ENCODE data around the gene CDK8. TPM values are rescaled to one million over a fixed set of nuclear protein-coding genes. Genes with fewer than 3 reads are reported as not detected.

CDK8 gene
- total and polyA plus RNA-seq, 2 experiments from 2014 or later, result 13.6 to 24.0 TPM

DNA sequence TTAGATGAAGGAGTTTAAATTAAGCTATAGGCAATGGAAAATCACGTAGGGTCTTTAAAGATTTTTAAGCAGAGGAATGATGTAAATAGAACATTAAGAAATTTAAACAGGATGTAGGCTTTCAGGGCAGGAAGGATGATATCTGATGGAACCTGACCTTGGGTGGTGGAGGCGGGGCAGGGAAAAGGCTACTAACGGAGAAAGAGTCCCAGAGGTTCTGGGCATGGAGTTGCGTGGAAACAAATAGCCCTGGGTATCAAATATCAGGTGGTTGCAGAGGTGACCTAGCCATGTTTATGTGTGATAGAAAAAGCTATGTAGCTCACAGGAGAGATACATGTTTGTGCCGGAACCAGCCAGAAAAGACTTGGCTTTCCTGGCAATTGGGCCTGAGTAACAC lies 7.8 kb upstream of the CDK8 start (continued):
- TF ChIP-seq NANOG (IDR thresholded peaks at IDR 0.05; ENCODE audit: borderline replicate concordance) (no peak), EZH2phosphoT487 (IDR thresholded peaks at IDR 0.05; ENCODE audit: unreplicated experiment) (no peak), ZNF331 (CRISPR knock-in tag; IDR thresholded peaks at IDR 0.05; ENCODE audit: low read depth) (no peak), CREB1 (CRISPR knock-in tag; IDR thresholded peaks at IDR 0.05; ENCODE audit: low read depth) (no peak), EZH2 (IDR thresholded peaks at IDR 0.05; ENCODE audit: low read depth, unreplicated experiment) (no peak)
- TF ChIP-seq, protein P1, sequence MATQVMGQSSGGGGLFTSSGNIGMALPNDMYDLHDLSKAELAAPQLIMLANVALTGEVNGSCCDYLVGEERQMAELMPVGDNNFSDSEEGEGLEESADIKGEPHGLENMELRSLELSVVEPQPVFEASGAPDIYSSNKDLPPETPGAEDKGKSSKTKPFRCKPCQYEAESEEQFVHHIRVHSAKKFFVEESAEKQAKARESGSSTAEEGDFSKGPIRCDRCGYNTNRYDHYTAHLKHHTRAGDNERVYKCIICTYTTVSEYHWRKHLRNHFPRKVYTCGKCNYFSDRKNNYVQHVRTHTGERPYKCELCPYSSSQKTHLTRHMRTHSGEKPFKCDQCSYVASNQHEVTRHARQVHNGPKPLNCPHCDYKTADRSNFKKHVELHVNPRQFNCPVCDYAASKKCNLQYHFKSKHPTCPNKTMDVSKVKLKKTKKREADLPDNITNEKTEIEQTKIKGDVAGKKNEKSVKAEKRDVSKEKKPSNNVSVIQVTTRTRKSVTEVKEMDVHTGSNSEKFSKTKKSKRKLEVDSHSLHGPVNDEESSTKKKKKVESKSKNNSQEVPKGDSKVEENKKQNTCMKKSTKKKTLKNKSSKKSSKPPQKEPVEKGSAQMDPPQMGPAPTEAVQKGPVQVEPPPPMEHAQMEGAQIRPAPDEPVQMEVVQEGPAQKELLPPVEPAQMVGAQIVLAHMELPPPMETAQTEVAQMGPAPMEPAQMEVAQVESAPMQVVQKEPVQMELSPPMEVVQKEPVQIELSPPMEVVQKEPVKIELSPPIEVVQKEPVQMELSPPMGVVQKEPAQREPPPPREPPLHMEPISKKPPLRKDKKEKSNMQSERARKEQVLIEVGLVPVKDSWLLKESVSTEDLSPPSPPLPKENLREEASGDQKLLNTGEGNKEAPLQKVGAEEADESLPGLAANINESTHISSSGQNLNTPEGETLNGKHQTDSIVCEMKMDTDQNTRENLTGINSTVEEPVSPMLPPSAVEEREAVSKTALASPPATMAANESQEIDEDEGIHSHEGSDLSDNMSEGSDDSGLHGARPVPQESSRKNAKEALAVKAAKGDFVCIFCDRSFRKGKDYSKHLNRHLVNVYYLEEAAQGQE (IDR thresholded peaks at IDR 0.05; ENCODE audit: unreplicated experiment), result no peak
- TF ChIP-seq, protein P2, sequence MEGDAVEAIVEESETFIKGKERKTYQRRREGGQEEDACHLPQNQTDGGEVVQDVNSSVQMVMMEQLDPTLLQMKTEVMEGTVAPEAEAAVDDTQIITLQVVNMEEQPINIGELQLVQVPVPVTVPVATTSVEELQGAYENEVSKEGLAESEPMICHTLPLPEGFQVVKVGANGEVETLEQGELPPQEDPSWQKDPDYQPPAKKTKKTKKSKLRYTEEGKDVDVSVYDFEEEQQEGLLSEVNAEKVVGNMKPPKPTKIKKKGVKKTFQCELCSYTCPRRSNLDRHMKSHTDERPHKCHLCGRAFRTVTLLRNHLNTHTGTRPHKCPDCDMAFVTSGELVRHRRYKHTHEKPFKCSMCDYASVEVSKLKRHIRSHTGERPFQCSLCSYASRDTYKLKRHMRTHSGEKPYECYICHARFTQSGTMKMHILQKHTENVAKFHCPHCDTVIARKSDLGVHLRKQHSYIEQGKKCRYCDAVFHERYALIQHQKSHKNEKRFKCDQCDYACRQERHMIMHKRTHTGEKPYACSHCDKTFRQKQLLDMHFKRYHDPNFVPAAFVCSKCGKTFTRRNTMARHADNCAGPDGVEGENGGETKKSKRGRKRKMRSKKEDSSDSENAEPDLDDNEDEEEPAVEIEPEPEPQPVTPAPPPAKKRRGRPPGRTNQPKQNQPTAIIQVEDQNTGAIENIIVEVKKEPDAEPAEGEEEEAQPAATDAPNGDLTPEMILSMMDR (conservative IDR thresholded peaks at IDR 0.05; ENCODE audit: low read depth in 2 of 2), result no peak

DNA sequence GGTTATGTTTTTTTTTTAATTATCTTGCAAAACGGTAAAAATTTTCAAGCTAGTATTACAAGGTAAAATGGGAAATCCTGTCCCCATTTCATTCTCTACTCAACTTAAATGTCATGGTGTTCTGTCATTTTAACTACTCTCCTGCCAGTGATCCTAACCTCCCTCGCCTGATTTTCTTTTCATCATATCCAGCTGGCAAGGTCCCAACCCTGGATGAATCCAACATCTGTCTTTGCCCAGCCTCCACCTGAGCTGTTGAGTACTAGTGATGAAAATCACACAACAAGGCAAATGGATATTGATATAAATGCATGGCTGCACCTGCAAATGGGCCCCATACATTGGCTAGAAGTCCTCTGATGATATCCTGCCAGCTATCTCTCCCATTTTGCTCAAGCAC lies 6.9 kb upstream of the CDK8 start:
- DNase-seq (ENCODE audit: low spot score) (no peak), ATAC-seq (no peak)
- no peak overlapping the region for H3K4me2 ChIP-seq
- peaks cover 9% of the 10 kb centered on the region; the same call in 1 of the 3 replicates for H3K9me3 Mint-ChIP-seq
- H3K36me3 ChIP-seq (ENCODE audit: insufficient read depth), result no peaks in the 10 kb centered on the region
- no peaks in the 10 kb centered on the region for H3K27me3 ChIP-seq (ENCODE audit: insufficient read depth)
- no peak overlapping the region for H3K27ac ChIP-seq (ENCODE audit: low read depth)
- no peak overlapping the region; the same call in 1 of the 2 replicates for H3K27ac Mint-ChIP-seq
- no peaks in the 10 kb centered on the region for H3K9me2 ChIP-seq (ENCODE audit: insufficient read depth)
- H2AFZ ChIP-seq, result no peak overlapping the region; the same call in 1 of the 2 replicates
- no peaks in the 10 kb centered on the region for H3K27me3 Mint-ChIP-seq (ENCODE audit: insufficient read depth, low read depth, poor library complexity)
- no peaks in the 10 kb centered on the region for H4K20me1 ChIP-seq (replicated peaks; ENCODE audit: insufficient read depth)
- H3K4me3 ChIP-seq, result no peak overlapping the region
- H3K4me1 ChIP-seq (ENCODE audit: insufficient read depth), result no peaks in the 10 kb centered on the region
- H3K36me3 Mint-ChIP-seq (ENCODE audit: low read depth), result no peaks in the 10 kb centered on the region
- no peaks in the 10 kb centered on the region for H3K79me2 ChIP-seq (replicated peaks; ENCODE audit: insufficient read depth)
- no peak overlapping the region for H3K4me3 Mint-ChIP-seq
- no peaks in the 10 kb centered on the region; the same call in 2 of the 3 replicates for H3K4me1 Mint-ChIP-seq
- H3F3A ChIP-seq (replicated peaks; ENCODE audit: low read depth), result no peaks in the 10 kb centered on the region
- TF ChIP-seq JUNB (IDR thresholded peaks at IDR 0.05; ENCODE audit: unreplicated experiment) (no peak), STAT1 (IDR thresholded peaks at IDR 0.05; ENCODE audit: unreplicated experiment) (no peak), NANOG (IDR thresholded peaks at IDR 0.05; ENCODE audit: borderline replicate concordance) (no peak), ZNF114 (CRISPR knock-in tag; IDR thresholded peaks at IDR 0.05) (no peak), EZH2phosphoT487 (IDR thresholded peaks at IDR 0.05; ENCODE audit: unreplicated experiment) (no peak), CREB1 (CRISPR knock-in tag; IDR thresholded peaks at IDR 0.05; ENCODE audit: low read depth) (no peak), POLR2AphosphoS5 (IDR thresholded peaks at IDR 0.05; ENCODE audit: low read depth) (no peak)
- TF ChIP-seq, protein P1 (IDR thresholded peaks at IDR 0.05; ENCODE audit: unreplicated experiment), result no peak
- TF ChIP-seq, protein P3, sequence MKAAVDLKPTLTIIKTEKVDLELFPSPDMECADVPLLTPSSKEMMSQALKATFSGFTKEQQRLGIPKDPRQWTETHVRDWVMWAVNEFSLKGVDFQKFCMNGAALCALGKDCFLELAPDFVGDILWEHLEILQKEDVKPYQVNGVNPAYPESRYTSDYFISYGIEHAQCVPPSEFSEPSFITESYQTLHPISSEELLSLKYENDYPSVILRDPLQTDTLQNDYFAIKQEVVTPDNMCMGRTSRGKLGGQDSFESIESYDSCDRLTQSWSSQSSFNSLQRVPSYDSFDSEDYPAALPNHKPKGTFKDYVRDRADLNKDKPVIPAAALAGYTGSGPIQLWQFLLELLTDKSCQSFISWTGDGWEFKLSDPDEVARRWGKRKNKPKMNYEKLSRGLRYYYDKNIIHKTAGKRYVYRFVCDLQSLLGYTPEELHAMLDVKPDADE (IDR thresholded peaks at IDR 0.05), result no peak
- TF ChIP-seq, protein P2 (conservative IDR thresholded peaks at IDR 0.05; ENCODE audit: low read depth in 2 of 2), result no peak

Measured in GM23338 (cell line).